ENCODE measurements around the gene ZNF598.

DNA sequence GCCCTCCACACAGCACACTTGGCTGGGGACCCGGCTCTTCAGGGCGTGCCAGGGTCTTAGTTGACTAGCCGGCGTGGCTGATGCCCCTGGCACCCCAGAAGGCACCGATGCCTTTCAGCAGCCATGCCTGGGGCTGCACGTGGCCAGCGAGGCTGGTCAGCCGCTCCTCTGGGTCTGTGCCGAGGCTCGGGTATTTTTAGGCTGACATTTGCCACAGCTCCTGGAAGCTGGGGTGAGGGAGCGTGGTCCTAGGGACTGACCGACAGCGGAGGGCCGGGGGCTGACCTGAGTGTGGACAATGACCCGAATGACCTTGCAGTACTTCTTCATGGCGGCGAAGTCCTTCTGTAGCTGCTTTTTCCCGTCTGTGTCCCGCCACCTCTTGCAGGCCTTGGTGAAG lies 59.1 kb downstream of the ZNF598 start:
- TF ChIP-seq EZH2 (IDR thresholded peaks at IDR 0.05) (no peak), POLR2AphosphoS5 (IDR thresholded peaks at IDR 0.05; ENCODE audit: borderline replicate concordance, low read depth, low read length) (no peak), FOXP2 (optimal IDR thresholded peaks at IDR 0.05; ENCODE audit: control extremely low read depth, extremely low read length, insufficient read depth) (no peak)

Data from SK-N-MC (cell line).